Lung microvascular endothelial cell (primary cell): ENCODE results near the gene DLAT. TPM values are rescaled to one million over a fixed set of nuclear protein-coding genes. Genes with fewer than 3 reads are reported as not detected.
A peak's percentile ranks its signal among the peaks of the same experiment; 100 is the strongest.
"Not testable (repeated sequence)": the region's sequence is repeated elsewhere in the genome, so short reads cannot be mapped to it uniquely, and the experiment has no call there.

Source experiments
- DNase-seq, 2 donors: peaks; one replicate each; pipeline versions ENCODE4 v3.0.0 to v3.0.0-alpha.2; 2010; ENCODE audit warnings: low read depth in 2 of 2
- total RNA-seq: library from RNA; depleted of rRNA; stranded (reverse); fragments of >200 nt; gene quantifications from 2 replicates; pipeline ENCODE4 v1.2.1, GENCODE V29; 2014

The DLAT gene
- total RNA-seq, 1 donor from 2014 or later: 26.6 TPM

- not testable (repeated sequence) for DNase-seq
Observed at GRCh38 chr11:112048256-112048655, 23.0 kb downstream of the DLAT start.

- DNase-seq: no peak
Observed at GRCh38 chr11:112049777-112050176, 24.6 kb downstream of the DLAT start.

- no peak for DNase-seq
Observed at GRCh38 chr11:112050721-112051120, 25.5 kb downstream of the DLAT start.

GRCh38 chr11:112051768-112052167 lies 26.6 kb downstream of the DLAT start:
- DNase-seq: no peak

- no peak for DNase-seq
Observed at GRCh38 chr11:112057170-112057569, 32.0 kb downstream of the DLAT start.

- DNase-seq: peak in 1 of 2 donors; percentile 12
Observed at GRCh38 chr11:112058103-112058502, 32.9 kb downstream of the DLAT start.

GRCh38 chr11:112062923-112063322 lies 37.7 kb downstream of the DLAT start:
- no peak for DNase-seq

GRCh38 chr11:112073941-112074811 lies 49.0 kb downstream of the DLAT start, which contains the start of the genes NKAPD1 and PIH1D2:
Gene NKAPD1 (plus strand): TSS chr11:112074299. CDS start chr11:112075575, 1,276 bp downstream.
Gene PIH1D2 (minus strand): TSS chr11:112074017. CDS start chr11:112073174, 843 bp downstream.
- peak; percentile 88 to 89 for DNase-seq

- DNase-seq: peak in 1 of 2 donors; percentile 54
Observed at GRCh38 chr11:112082729-112083128, 57.5 kb downstream of the DLAT start.

GRCh38 chr11:112085822-112086421 lies 60.7 kb downstream of the DLAT start:
- DNase-seq: peak in 1 of 2 donors; percentile 35

- DNase-seq: peak; percentile 98
Observed at GRCh38 chr11:112086422-112087191, 61.4 kb downstream of the DLAT start, which contains the start of the genes SDHD and TIMM8B. Gene SDHD (plus strand): TSS chr11:112086873. CDS start chr11:112086908, 35 bp downstream. Gene TIMM8B (minus strand): TSS chr11:112086756. CDS start chr11:112086723, 33 bp downstream.

GRCh38 chr11:112087212-112087611 lies 62.0 kb downstream of the DLAT start:
- DNase-seq: no peak

- not testable (repeated sequence) for DNase-seq
Observed at GRCh38 chr11:112095302-112095701, 70.1 kb downstream of the DLAT start.

GRCh38 chr11:112096194-112096593 lies 71.0 kb downstream of the DLAT start:
- DNase-seq: no peak

GRCh38 chr11:112097734-112098528 lies 72.7 kb downstream of the DLAT start:
- DNase-seq: no peak

- DNase-seq: no peak
Observed at GRCh38 chr11:112100462-112100861, 75.3 kb downstream of the DLAT start.

- DNase-seq: no peak
Observed at GRCh38 chr11:112103446-112103845, 78.2 kb downstream of the DLAT start.

- no peak for DNase-seq
Observed at GRCh38 chr11:112106070-112106469, 80.9 kb downstream of the DLAT start.
